Ishikawa (cell line): ENCODE measurements around the gene PHF19.

ENCODE experiments used
- EP300 ChIP-seq: IDR thresholded peaks from 2 replicates; pipeline ENCODE4 v1.6.1; 2012; ENCODE audit warnings: borderline replicate concordance
- FOXM1 ChIP-seq: IDR thresholded peaks from 2 replicates; pipeline ENCODE4 v1.6.1; 2012; ENCODE audit warnings: low read depth, borderline replicate concordance
- TAF1 ChIP-seq: IDR thresholded peaks from 2 replicates; pipeline ENCODE4 v1.6.1; 2012; ENCODE audit warnings: low read depth, mild to moderate bottlenecking
- TCF12 ChIP-seq: IDR thresholded peaks from 2 replicates; pipeline ENCODE4 v1.6.1; 2012; ENCODE audit warnings: low read depth
- TEAD4 ChIP-seq: IDR thresholded peaks from 2 replicates; pipeline ENCODE4 v1.6.1; 2012
- TF ChIP-seq, protein P1 (sequence below): IDR thresholded peaks from 2 replicates; pipeline ENCODE4 v1.6.1; 2012
- TF ChIP-seq, protein P2 (sequence below): IDR thresholded peaks from 2 replicates; pipeline ENCODE4 v1.6.1; 2012; ENCODE audit warnings: low read depth, mild to moderate bottlenecking

DNA sequence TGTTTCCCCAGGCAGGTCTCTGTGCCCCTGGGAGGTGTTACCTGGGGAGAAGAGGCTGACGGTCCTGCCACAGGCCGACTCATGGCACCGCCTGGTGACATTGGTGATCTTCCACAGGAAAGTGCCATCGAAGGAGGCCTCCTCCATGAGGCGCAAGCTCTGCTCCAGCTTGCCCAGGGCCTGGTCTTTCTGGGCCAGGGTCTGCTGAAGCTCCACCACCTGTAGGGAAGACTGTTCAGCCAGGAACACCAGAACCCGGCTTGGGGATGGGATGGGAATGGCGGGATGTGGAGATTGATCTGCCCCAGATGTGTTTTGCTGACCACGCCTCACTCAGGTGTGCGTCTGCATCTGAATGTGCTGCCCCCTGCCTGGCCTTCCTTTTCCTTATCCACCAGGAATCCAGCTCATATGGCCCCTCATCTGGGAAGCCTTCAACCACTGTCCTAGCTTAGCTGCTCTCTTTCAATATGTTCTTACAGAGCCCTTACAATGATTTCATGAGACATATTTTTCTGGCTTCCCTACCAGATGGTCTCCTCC lies 34.4 kb upstream of the PHF19 start:
- TF ChIP-seq TAF1 (no peak), TEAD4 (no peak), EP300 (no peak), FOXM1 (no peak), TCF12 (no peak)
- TF ChIP-seq, protein P1, sequence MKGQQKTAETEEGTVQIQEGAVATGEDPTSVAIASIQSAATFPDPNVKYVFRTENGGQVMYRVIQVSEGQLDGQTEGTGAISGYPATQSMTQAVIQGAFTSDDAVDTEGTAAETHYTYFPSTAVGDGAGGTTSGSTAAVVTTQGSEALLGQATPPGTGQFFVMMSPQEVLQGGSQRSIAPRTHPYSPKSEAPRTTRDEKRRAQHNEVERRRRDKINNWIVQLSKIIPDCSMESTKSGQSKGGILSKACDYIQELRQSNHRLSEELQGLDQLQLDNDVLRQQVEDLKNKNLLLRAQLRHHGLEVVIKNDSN: no peak
- TF ChIP-seq, protein P2, sequence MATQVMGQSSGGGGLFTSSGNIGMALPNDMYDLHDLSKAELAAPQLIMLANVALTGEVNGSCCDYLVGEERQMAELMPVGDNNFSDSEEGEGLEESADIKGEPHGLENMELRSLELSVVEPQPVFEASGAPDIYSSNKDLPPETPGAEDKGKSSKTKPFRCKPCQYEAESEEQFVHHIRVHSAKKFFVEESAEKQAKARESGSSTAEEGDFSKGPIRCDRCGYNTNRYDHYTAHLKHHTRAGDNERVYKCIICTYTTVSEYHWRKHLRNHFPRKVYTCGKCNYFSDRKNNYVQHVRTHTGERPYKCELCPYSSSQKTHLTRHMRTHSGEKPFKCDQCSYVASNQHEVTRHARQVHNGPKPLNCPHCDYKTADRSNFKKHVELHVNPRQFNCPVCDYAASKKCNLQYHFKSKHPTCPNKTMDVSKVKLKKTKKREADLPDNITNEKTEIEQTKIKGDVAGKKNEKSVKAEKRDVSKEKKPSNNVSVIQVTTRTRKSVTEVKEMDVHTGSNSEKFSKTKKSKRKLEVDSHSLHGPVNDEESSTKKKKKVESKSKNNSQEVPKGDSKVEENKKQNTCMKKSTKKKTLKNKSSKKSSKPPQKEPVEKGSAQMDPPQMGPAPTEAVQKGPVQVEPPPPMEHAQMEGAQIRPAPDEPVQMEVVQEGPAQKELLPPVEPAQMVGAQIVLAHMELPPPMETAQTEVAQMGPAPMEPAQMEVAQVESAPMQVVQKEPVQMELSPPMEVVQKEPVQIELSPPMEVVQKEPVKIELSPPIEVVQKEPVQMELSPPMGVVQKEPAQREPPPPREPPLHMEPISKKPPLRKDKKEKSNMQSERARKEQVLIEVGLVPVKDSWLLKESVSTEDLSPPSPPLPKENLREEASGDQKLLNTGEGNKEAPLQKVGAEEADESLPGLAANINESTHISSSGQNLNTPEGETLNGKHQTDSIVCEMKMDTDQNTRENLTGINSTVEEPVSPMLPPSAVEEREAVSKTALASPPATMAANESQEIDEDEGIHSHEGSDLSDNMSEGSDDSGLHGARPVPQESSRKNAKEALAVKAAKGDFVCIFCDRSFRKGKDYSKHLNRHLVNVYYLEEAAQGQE: no peak
